Brain microvascular endothelial cell (primary cell): ENCODE results near the gene TAF1B.
"Not testable (repeated sequence)": the region's sequence is repeated elsewhere in the genome, so short reads cannot be mapped to it uniquely, and the experiment has no call there.

ENCODE experiments used
- DNase-seq: peaks from one replicate; pipeline ENCODE4 v3.0.0-alpha.2; 2020
- H3K27ac ChIP-seq: fragments of 250-450 bp; sonication (Bioruptor Pico); 2 replicates; pipeline ENCODE4 v1.5.1; 2020; ENCODE audit warnings: mild to moderate bottlenecking, moderate library complexity
- H3K27me3 ChIP-seq: fragments of 250-450 bp; sonication (Bioruptor Pico); replicated peaks from 2 replicates; pipeline ENCODE4 v1.5.1; 2020; ENCODE audit warnings: mild to moderate bottlenecking
- H3K36me3 ChIP-seq: fragments of 250-450 bp; sonication (Bioruptor Pico); replicated peaks from 2 replicates; pipeline ENCODE4 v1.5.1; 2020; ENCODE audit warnings: mild to moderate bottlenecking
- H3K4me3 ChIP-seq: 2 replicates; pipeline ENCODE4 v1.5.1; 2011; ENCODE audit warnings: low read depth, mild to moderate bottlenecking, control low read depth, low read length, moderate library complexity
- CTCF ChIP-seq: IDR thresholded peaks from 2 replicates; pipeline ENCODE4 v1.5.1; 2011; ENCODE audit warnings: low read depth, mild to moderate bottlenecking, moderate library complexity, low read length, control low read depth, inconsistent platforms; ENCODE audit errors: missing control alignments
- in situ Hi-C: cut with HindIII; loops from 2 replicates; pipeline ENCODE4 v1.10.0; 2017; ENCODE audit warnings: low sequenced_read_pairs, low pct_ligation_motif_present

Gene TAF1B

GRCh38 chr2:9831670-9832069 is 11.6 kb upstream of the TAF1B start:
- H3K27ac ChIP-seq: no peak overlapping the region
- H3K36me3 ChIP-seq: no peaks in the 10 kb centered on the region
- in situ Hi-C loops: no loop called here
- DNase-seq: no peak
- H3K27me3 ChIP-seq: no peaks in the 10 kb centered on the region
- no peak for TF ChIP-seq CTCF
- no peak overlapping the region for H3K4me3 ChIP-seq

- in situ Hi-C loops: no loop called here
- H3K36me3 ChIP-seq: no peaks in the 10 kb centered on the region
- no peak overlapping the region for H3K4me3 ChIP-seq
- no peaks in the 10 kb centered on the region for H3K27me3 ChIP-seq
- H3K27ac ChIP-seq: no peak overlapping the region
- TF ChIP-seq CTCF: no peak
- no peak for DNase-seq
These were observed 10.7 kb upstream of the TAF1B start for GRCh38 chr2:9832586-9832985.

- H3K36me3 ChIP-seq, H3K4me3 ChIP-seq, DNase-seq, in situ Hi-C loops, H3K27ac ChIP-seq, H3K27me3 ChIP-seq: not testable (repeated sequence)
These were observed 8.2 kb upstream of the TAF1B start for GRCh38 chr2:9835068-9835467.

- no peak for DNase-seq
- in situ Hi-C loops: no loop called here
- no peaks in the 10 kb centered on the region for H3K36me3 ChIP-seq
- TF ChIP-seq CTCF: no peak
- H3K4me3 ChIP-seq: no peak overlapping the region
- H3K27ac ChIP-seq: no peak overlapping the region
- no peaks in the 10 kb centered on the region for H3K27me3 ChIP-seq
These were observed 7.2 kb upstream of the TAF1B start for GRCh38 chr2:9836074-9836473.

GRCh38 chr2:9836517-9836916 is 6.8 kb upstream of the TAF1B start:
- in situ Hi-C loops: no loop called here
- DNase-seq: no peak
- no peak for TF ChIP-seq CTCF
- H3K27ac ChIP-seq: no peak overlapping the region
- H3K36me3 ChIP-seq: no peaks in the 10 kb centered on the region
- H3K27me3 ChIP-seq: no peaks in the 10 kb centered on the region
- no peak overlapping the region for H3K4me3 ChIP-seq

- no peak overlapping the region for H3K4me3 ChIP-seq
- no peak for DNase-seq
- no peaks in the 10 kb centered on the region for H3K27me3 ChIP-seq
- no peak overlapping the region for H3K27ac ChIP-seq
- H3K36me3 ChIP-seq: no peaks in the 10 kb centered on the region
- TF ChIP-seq CTCF: no peak
- in situ Hi-C loops: no loop called here
These were observed 5.8 kb upstream of the TAF1B start for GRCh38 chr2:9837451-9837850.

- in situ Hi-C loops: no loop called here
- Histone ChIP-seq H3K27me3 (no peaks in the 10 kb centered on the region), H3K36me3 (no peaks in the 10 kb centered on the region), H3K27ac (no peak overlapping the region), H3K4me3 (no peak overlapping the region)
- no peak for TF ChIP-seq CTCF
- no peak for DNase-seq
These were observed 4.9 kb upstream of the TAF1B start for GRCh38 chr2:9838391-9838790.
